GM23338 (cell line): ENCODE results near the gene MPV17. TPM values are rescaled to one million over a fixed set of nuclear protein-coding genes. Genes with fewer than 3 reads are reported as not detected.
A peak's percentile ranks its signal among the peaks of the same experiment; 100 is the strongest.

Experiments used
- ATAC-seq: fragments of 200-7000 bp; cut with Tn5 transposase; 3 replicates; pipeline ENCODE4 v1.9.1; 2020
- DNase-seq: peaks from one replicate; pipeline ENCODE4 v3.0.0-alpha.2; 2015; ENCODE audit warnings: low spot score
- H2AFZ ChIP-seq: fragments of 200-600 bp; sonication (generic); 2 replicates; pipeline ENCODE4 v1.8.0; 2016; ENCODE audit warnings: antibody characterized with exemption, mild to moderate bottlenecking, moderate library complexity
- H3F3A ChIP-seq: fragments of 200-600 bp; sonication (generic); replicated peaks from 2 replicates; pipeline ENCODE4 v1.8.0; 2017; ENCODE audit warnings: antibody characterized with exemption, mixed run types, low read depth
- H3K27ac ChIP-seq: fragments of 200-600 bp; sonication (generic); 2 replicates; pipeline ENCODE4 v1.6.1; 2016; ENCODE audit warnings: low read depth
- H3K27me3 ChIP-seq: fragments of 200-600 bp; sonication (generic); 2 replicates; pipeline ENCODE4 v1.8.0; 2016; ENCODE audit warnings: mild to moderate bottlenecking, mixed run types, moderate library complexity; ENCODE audit not compliant: insufficient read depth
- H3K36me3 ChIP-seq: fragments of 200-600 bp; sonication (generic); 2 replicates; pipeline ENCODE4 v1.8.0; 2016; ENCODE audit warnings: mild to moderate bottlenecking; ENCODE audit not compliant: insufficient read depth
- H3K4me1 ChIP-seq: fragments of 200-600 bp; sonication (generic); 2 replicates; pipeline ENCODE4 v1.8.0; 2016; ENCODE audit warnings: mild to moderate bottlenecking, moderate library complexity; ENCODE audit not compliant: insufficient read depth
- H3K4me2 ChIP-seq: fragments of 200-600 bp; sonication (generic); 2 replicates; pipeline ENCODE4 v1.7.1; 2017; ENCODE audit warnings: mixed run types
- H3K4me3 ChIP-seq: fragments of 200-600 bp; sonication (generic); 2 replicates; pipeline ENCODE4 v1.6.1; 2016; ENCODE audit warnings: mixed run types
- H3K79me2 ChIP-seq: fragments of 200-600 bp; sonication (generic); replicated peaks from 2 replicates; pipeline ENCODE4 v1.8.0; 2017; ENCODE audit warnings: mild to moderate bottlenecking; ENCODE audit not compliant: insufficient read depth
- H3K9me2 ChIP-seq: fragments of 200-600 bp; sonication (generic); 2 replicates; pipeline ENCODE4 v1.8.0; 2017; ENCODE audit not compliant: insufficient read depth
- H4K20me1 ChIP-seq: fragments of 200-600 bp; sonication (generic); replicated peaks from 2 replicates; pipeline ENCODE4 v1.8.0; 2017; ENCODE audit warnings: mild to moderate bottlenecking; ENCODE audit not compliant: insufficient read depth
- H3K27ac Mint-ChIP-seq: 2 replicates; pipeline ENCODE4 v1.8.0; 2020; ENCODE audit warnings: inconsistent platforms, mild to moderate bottlenecking, moderate library complexity, mixed read lengths
- H3K27me3 Mint-ChIP-seq: 3 replicates; pipeline ENCODE4 v1.8.0; 2022; ENCODE audit warnings: low read depth, mild to moderate bottlenecking, moderate library complexity, mixed read lengths, inconsistent platforms; ENCODE audit not compliant: insufficient read depth, poor library complexity
- H3K36me3 Mint-ChIP-seq: 3 replicates; pipeline ENCODE4 v1.8.0; 2021; ENCODE audit warnings: low read depth, mild to moderate bottlenecking, inconsistent platforms, moderate library complexity, mixed read lengths
- H3K4me1 Mint-ChIP-seq: 3 replicates; pipeline ENCODE4 v1.8.0; 2020; ENCODE audit warnings: mild to moderate bottlenecking, inconsistent platforms, mixed read lengths
- H3K4me3 Mint-ChIP-seq: 3 replicates; pipeline ENCODE4 v1.8.0; 2021; ENCODE audit warnings: moderate library complexity, mild to moderate bottlenecking, inconsistent platforms, mixed read lengths
- H3K9me3 Mint-ChIP-seq: 3 replicates; pipeline ENCODE4 v1.8.0; 2020; ENCODE audit warnings: moderate library complexity, mild to moderate bottlenecking, inconsistent platforms, mixed read lengths
- CREB1 ChIP-seq: fragments of 250-450 bp; sonication (Bioruptor Pico); IDR thresholded peaks from 2 replicates; pipeline ENCODE4 v1.5.0; 2020; ENCODE audit warnings: low read depth, mild to moderate bottlenecking, moderate library complexity
- CTCF ChIP-seq, 2 experiments: fragments of 200-600 bp in 1 of 2; sonication (generic) in 1 of 2; conservative IDR thresholded peaks; 2 replicates each; pipeline versions ENCODE4 v1.5.1 to v1.6.1; 2016 to 2017; ENCODE audit warnings: antibody characterized with exemption in 2 of 2, low read depth in 2 of 2, mild to moderate bottlenecking in 2 of 2, moderate library complexity in 1 of 2
- EZH2 ChIP-seq: fragments of 200-600 bp; sonication (generic); IDR thresholded peaks from one replicate; pipeline ENCODE4 v1.8.0; 2017; ENCODE audit warnings: antibody characterized with exemption, mild to moderate bottlenecking, low read depth; ENCODE audit not compliant: unreplicated experiment
- EZH2phosphoT487 ChIP-seq: fragments of 200-600 bp; sonication (generic); IDR thresholded peaks from one replicate; pipeline ENCODE4 v1.8.1; 2018; ENCODE audit warnings: antibody characterized with exemption; ENCODE audit not compliant: unreplicated experiment
- JUNB ChIP-seq: IDR thresholded peaks from one replicate; pipeline ENCODE4 v1.6.1; 2016; ENCODE audit warnings: antibody characterized with exemption; ENCODE audit not compliant: unreplicated experiment
- NANOG ChIP-seq: IDR thresholded peaks from 2 replicates; pipeline ENCODE4 v1.6.1; 2016; ENCODE audit warnings: antibody characterized with exemption, borderline replicate concordance
- POLR2AphosphoS5 ChIP-seq: IDR thresholded peaks from 2 replicates; pipeline ENCODE4 v1.6.1; 2016; ENCODE audit warnings: antibody characterized with exemption, low read depth
- REST ChIP-seq: IDR thresholded peaks from one replicate; pipeline ENCODE4 v1.6.1; 2018; ENCODE audit warnings: antibody characterized with exemption; ENCODE audit not compliant: unreplicated experiment
- ZNF331 ChIP-seq: fragments of 250-450 bp; sonication (Bioruptor Pico); IDR thresholded peaks from 2 replicates; pipeline ENCODE4 v1.5.0; 2020; ENCODE audit warnings: low read depth, mild to moderate bottlenecking, moderate library complexity
- ZNF462 ChIP-seq: fragments of 250-450 bp; sonication (Bioruptor Pico); IDR thresholded peaks from 2 replicates; pipeline ENCODE4 v1.5.0; 2020; ENCODE audit warnings: mild to moderate bottlenecking, moderate library complexity
- polyA plus RNA-seq: library from polyadenylated mRNA; unstranded; fragments of >200 nt; fragmentation: Nextera tagmentation; extraction: Ambion mirVana; gene quantifications from 2 replicates; pipeline ENCODE4 v1.2.1, GENCODE V29; 2016
- total RNA-seq: library from RNA; depleted of rRNA; stranded (reverse); fragments of >200 nt; shearing (Covaris generic); gene quantifications from 2 replicates; pipeline ENCODE4 v1.2.3, GENCODE V29; 2014
- TF ChIP-seq, protein P1 (sequence below): IDR thresholded peaks from 2 replicates; pipeline ENCODE4 v1.6.1; 2016; ENCODE audit warnings: antibody characterized with exemption

Gene MPV17
- total and polyA plus RNA-seq, 2 experiments from 2014 or later = 52.5 to 94.2 TPM

- TF ChIP-seq REST = no peak
- no peak for TF ChIP-seq CREB1 (CRISPR knock-in tag)
- no peak for TF ChIP-seq EZH2
- TF ChIP-seq, protein P1, sequence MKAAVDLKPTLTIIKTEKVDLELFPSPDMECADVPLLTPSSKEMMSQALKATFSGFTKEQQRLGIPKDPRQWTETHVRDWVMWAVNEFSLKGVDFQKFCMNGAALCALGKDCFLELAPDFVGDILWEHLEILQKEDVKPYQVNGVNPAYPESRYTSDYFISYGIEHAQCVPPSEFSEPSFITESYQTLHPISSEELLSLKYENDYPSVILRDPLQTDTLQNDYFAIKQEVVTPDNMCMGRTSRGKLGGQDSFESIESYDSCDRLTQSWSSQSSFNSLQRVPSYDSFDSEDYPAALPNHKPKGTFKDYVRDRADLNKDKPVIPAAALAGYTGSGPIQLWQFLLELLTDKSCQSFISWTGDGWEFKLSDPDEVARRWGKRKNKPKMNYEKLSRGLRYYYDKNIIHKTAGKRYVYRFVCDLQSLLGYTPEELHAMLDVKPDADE = no peak
- TF ChIP-seq CTCF (conservative IDR thresholded peaks at IDR 0.05; ENCODE audit: low read depth in 2 of 2) = no peak
- TF ChIP-seq JUNB = no peak
- no peak for TF ChIP-seq EZH2phosphoT487
- no peak for TF ChIP-seq ZNF331 (CRISPR knock-in tag)
- no peak for TF ChIP-seq NANOG
- TF ChIP-seq ZNF462 (CRISPR knock-in tag) = no peak
- no peak for TF ChIP-seq POLR2AphosphoS5
- Histone ChIP-seq H3K27ac (peak overlapping the region; percentile 42; the same call in 1 of the 2 replicates), H3F3A (peaks cover 9% of the 10 kb centered on the region; the same call in 1 of the 2 replicates), H3K4me1 (peaks cover 20% of the 10 kb centered on the region), H2AFZ (peak overlapping the region; percentile 84), H3K36me3 (peaks cover 25% of the 10 kb centered on the region), H3K9me2 (no peaks in the 10 kb centered on the region), H4K20me1 (peaks cover 5% of the 10 kb centered on the region; the same call in 1 of the 2 replicates), H3K79me2 (peaks cover 34% of the 10 kb centered on the region), H3K27me3 (no peaks in the 10 kb centered on the region), H3K4me2 (peak overlapping the region; percentile 98), H3K4me3 (peak overlapping the region; percentile 93)
- ATAC-seq (peak; percentile 67), DNase-seq (peak; percentile 84)
- H3K4me3 Mint-ChIP-seq = peak overlapping the region; percentile 86
- peaks cover 15% of the 10 kb centered on the region for H3K27me3 Mint-ChIP-seq
- H3K9me3 Mint-ChIP-seq = no peaks in the 10 kb centered on the region
- peaks cover 24% of the 10 kb centered on the region for H3K4me1 Mint-ChIP-seq
- H3K36me3 Mint-ChIP-seq = peaks cover 62% of the 10 kb centered on the region
- peak overlapping the region; percentile 96 for H3K27ac Mint-ChIP-seq
Observed at GRCh38 chr2:27369471-27370025, 46.7 kb upstream of the MPV17 start.
